Prostate gland (tissue), 2 donors: ENCODE results near the gene CCDC39. TPM values are rescaled to one million over a fixed set of nuclear protein-coding genes. Genes with fewer than 3 reads are reported as not detected.
"Not testable (repeated sequence)": the region's sequence is repeated elsewhere in the genome, so short reads cannot be mapped to it uniquely, and the experiment has no call there.

ENCODE experiments used
- DNase-seq: peaks from one replicate; pipeline ENCODE4 v3.0.0-alpha.2; 2019; ENCODE audit warnings: low spot score
- H3K27ac ChIP-seq, 2 donors: fragments of 200-600 bp; sonication (generic); 2 replicates each; pipeline ENCODE4 v1.5.1; 2017 to 2019
- H3K27me3 ChIP-seq: fragments of 200-600 bp; sonication (generic); replicated peaks from 2 replicates; pipeline ENCODE4 v1.5.1; 2019; ENCODE audit not compliant: insufficient read depth
- H3K36me3 ChIP-seq, 2 donors: fragments of 200-600 bp; sonication (generic); 1 replicate in 1 of 2; 2 replicates in 1 of 2; pipeline versions ENCODE4 v1.5.1 to v1.8.1; 2017 to 2019
- H3K4me1 ChIP-seq: fragments of 200-600 bp; sonication (generic); replicated peaks from 2 replicates; pipeline ENCODE4 v1.5.1; 2019
- H3K4me3 ChIP-seq, 2 donors: fragments of 200-600 bp; sonication (generic); 2 replicates each; pipeline ENCODE4 v1.5.1; 2017 to 2019
- H3K9me3 ChIP-seq: fragments of 200-600 bp; sonication (generic); 2 replicates; pipeline ENCODE4 v1.5.1; 2017
- POLR2A ChIP-seq: fragments of 450-650 bp; IDR thresholded peaks from one replicate; pipeline ENCODE4 v1.6.1; 2016; ENCODE audit warnings: antibody characterized with exemption, mild to moderate bottlenecking
- POLR2AphosphoS5 ChIP-seq: sonication (generic); formaldehyde crosslinking; IDR thresholded peaks from one replicate; pipeline ENCODE4 v1.6.1; 2017; ENCODE audit warnings: antibody characterized with exemption
- WGBS: methylation state at CpG from one replicate; pipeline ENCODE4 v1.1.5; 2018; 5-methylcytosine and 5-hydroxymethylcytosine counted together
- intact Hi-C: fragments of 100-400 bp; cut with DNase I; formaldehyde crosslinking; loops from one replicate; pipeline ENCODE4 v1.14.2; 2022
- total RNA-seq, 2 donors: library from RNA; depleted of rRNA; stranded (reverse); fragments of >200 nt; gene quantifications; one replicate each; pipeline ENCODE4 v1.1.0, GENCODE V29; 2016
- TF ChIP-seq, protein P1 (sequence below), 4 experiments: fragments of 200-600 bp in 2 of 4; fragments of 450-650 bp in 2 of 4; sonication (generic) in 2 of 4; IDR thresholded peaks; 1 replicate in 3 of 4; 2 replicates in 1 of 4; pipeline ENCODE4 v1.5.1; 2016 to 2019; ENCODE audit warnings: antibody characterized with exemption in 4 of 4, mild to moderate bottlenecking in 2 of 4, moderate library complexity in 2 of 4

The CCDC39 gene
- total RNA-seq, 2 donors from 2014 or later = 3.0 TPM; not detected in 1

DNA sequence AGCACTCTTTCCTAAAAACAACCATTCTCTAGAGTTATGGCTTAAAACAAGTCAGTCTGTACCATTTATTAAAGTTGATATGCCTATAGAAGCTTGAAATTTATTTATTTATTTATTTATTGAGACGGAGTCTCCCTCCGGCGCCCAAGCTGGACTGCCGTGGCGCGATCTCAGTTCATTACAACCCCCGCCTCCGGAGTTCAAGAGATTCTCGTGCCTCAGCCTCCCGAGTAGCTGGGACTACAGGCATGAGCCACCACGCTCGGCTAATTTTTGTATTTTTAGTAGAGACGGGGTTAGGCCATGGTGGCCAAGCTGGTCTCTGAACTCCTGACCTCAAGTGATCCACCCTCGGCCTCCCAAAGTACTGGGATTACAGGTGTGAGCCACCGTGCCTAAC, 78.8 kb downstream of the CCDC39 start:
- no peak for TF ChIP-seq POLR2AphosphoS5
- TF ChIP-seq, protein P1, sequence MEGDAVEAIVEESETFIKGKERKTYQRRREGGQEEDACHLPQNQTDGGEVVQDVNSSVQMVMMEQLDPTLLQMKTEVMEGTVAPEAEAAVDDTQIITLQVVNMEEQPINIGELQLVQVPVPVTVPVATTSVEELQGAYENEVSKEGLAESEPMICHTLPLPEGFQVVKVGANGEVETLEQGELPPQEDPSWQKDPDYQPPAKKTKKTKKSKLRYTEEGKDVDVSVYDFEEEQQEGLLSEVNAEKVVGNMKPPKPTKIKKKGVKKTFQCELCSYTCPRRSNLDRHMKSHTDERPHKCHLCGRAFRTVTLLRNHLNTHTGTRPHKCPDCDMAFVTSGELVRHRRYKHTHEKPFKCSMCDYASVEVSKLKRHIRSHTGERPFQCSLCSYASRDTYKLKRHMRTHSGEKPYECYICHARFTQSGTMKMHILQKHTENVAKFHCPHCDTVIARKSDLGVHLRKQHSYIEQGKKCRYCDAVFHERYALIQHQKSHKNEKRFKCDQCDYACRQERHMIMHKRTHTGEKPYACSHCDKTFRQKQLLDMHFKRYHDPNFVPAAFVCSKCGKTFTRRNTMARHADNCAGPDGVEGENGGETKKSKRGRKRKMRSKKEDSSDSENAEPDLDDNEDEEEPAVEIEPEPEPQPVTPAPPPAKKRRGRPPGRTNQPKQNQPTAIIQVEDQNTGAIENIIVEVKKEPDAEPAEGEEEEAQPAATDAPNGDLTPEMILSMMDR (IDR thresholded peaks at IDR 0.05) = no peak
- no peak for TF ChIP-seq POLR2A
- intact Hi-C loops = no loop called here
- no peak for DNase-seq
- H3K4me1 ChIP-seq = no peaks in the 10 kb centered on the region
- WGBS = 97% methylated on average over 15 of the region's 15 CpGs
- H3K9me3 ChIP-seq = no peaks in the 10 kb centered on the region
- no peak overlapping the region for H3K27ac ChIP-seq
- no peak overlapping the region for H3K4me3 ChIP-seq
- no peaks in the 10 kb centered on the region for H3K36me3 ChIP-seq
- no peaks in the 10 kb centered on the region for H3K27me3 ChIP-seq

DNA sequence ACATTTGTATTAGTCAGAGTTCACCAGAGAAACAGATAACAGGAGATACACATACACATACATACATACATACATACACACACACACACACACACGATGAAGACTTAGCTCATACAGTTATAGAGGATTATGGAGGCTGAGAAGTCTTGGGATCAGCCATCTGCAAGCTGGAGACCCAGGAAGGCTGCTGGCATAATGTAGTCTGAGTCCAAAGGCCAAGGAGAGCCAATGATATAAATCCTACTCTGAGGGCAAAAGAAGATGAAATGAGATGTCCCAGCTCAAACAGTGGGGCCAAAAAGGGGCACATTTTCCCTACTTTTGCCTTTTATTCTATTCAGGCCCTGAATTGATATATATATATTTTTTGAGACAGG, 83.7 kb downstream of the CCDC39 start:
- WGBS = 75% methylated on average over 1 of the region's 1 CpG
- intact Hi-C loops = loop anchor here (5.0 to 10.0 kb wide), 2 partner anchors 663 to 781 kb away; no protein-coding TSS in a partner anchor
- no peak for TF ChIP-seq POLR2A
- TF ChIP-seq, protein P1 (IDR thresholded peaks at IDR 0.05) = no peak
- TF ChIP-seq POLR2AphosphoS5 = no peak

DNA sequence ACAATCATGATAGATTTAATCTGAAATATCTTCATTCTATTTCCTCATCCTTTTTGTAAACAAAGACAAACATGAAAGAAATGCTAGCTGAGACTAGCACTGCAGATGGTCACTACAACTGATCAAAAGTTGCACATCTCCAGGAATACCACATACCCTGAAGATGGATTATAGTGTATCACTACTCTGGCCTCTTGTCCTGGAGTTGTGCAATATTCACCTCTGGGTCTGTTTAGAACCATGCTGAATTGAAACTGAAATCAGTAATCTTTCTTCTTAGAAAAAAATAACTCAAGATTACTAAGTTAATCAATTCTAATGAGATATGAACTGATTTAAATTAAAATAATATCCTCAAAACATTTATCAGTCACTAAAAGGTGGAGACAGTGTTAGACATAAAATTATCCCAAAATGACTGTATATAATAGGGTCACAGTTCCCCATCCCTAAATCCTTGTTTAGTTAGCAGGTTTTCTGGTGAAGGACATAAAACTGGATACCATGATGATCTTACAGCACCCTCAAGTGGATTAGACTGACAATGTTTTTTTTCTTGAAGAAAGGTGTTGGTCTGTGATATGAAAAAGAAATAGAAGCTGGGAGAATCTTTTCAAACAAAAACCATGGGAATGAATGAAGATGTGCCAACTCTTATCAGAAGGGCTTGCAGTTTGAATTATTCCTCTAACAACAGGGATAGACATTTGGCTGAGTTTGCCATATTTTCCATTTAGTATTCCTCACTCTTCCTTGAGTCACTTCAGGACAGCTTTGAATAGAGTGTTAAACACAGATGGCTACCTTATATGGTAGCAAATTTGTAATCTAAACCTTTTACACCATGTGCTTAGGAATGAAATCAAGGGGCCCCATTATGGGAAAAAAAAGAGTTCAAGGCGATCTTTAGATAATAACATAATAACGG, 84.4 kb downstream of the CCDC39 start:
- no peaks in the 10 kb centered on the region for H3K4me1 ChIP-seq
- no peak for DNase-seq
- H3K9me3 ChIP-seq = no peaks in the 10 kb centered on the region
- no peaks in the 10 kb centered on the region for H3K36me3 ChIP-seq
- 67% methylated on average over 2 of the region's 2 CpGs for WGBS
- no peak overlapping the region for H3K4me3 ChIP-seq
- no peak overlapping the region for H3K27ac ChIP-seq
- TF ChIP-seq POLR2AphosphoS5 = no peak
- TF ChIP-seq, protein P1 (IDR thresholded peaks at IDR 0.05) = peak in 1 of 4 experiments; percentile 34
- H3K27me3 ChIP-seq = no peaks in the 10 kb centered on the region
- intact Hi-C loops = loop anchor here (5.0 to 10.0 kb wide), 2 partner anchors 663 to 780 kb away; no protein-coding TSS in a partner anchor

More for the DNA sequence above, 83.7 kb downstream of the CCDC39 start:
- DNase-seq = no peak
- H3K4me1 ChIP-seq = no peaks in the 10 kb centered on the region
- no peaks in the 10 kb centered on the region for H3K9me3 ChIP-seq
- no peak overlapping the region for H3K27ac ChIP-seq
- H3K4me3 ChIP-seq = no peak overlapping the region
- H3K36me3 ChIP-seq = no peaks in the 10 kb centered on the region
- H3K27me3 ChIP-seq = no peaks in the 10 kb centered on the region

DNA sequence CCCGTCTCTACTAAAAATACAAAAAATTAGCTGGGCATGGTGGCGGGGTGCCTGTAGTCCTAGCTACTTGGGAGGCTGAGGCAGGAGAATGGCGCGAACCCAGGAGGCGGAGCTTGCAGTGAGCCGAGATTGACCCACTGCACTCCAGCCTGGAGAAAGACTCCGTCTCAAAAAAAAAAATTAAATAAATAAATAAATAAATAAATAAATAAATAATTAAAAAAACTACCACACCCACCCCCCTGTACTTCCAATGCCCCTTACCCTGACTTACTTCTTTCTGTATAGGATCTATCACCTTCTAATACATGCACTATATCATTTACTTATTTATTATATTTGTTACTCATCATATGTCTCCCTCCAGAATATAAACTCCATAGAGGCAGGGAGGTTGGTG, 85.7 kb downstream of the CCDC39 start:
- not testable (repeated sequence) for H3K27me3 ChIP-seq, H3K27ac ChIP-seq, H3K36me3 ChIP-seq, H3K4me3 ChIP-seq, H3K9me3 ChIP-seq, H3K4me1 ChIP-seq, DNase-seq
- 93% methylated on average over 7 of the region's 7 CpGs for WGBS
- intact Hi-C loops = loop anchor here (10.0 kb wide), 1 partner anchor 779 kb away; no protein-coding TSS in a partner anchor

DNA sequence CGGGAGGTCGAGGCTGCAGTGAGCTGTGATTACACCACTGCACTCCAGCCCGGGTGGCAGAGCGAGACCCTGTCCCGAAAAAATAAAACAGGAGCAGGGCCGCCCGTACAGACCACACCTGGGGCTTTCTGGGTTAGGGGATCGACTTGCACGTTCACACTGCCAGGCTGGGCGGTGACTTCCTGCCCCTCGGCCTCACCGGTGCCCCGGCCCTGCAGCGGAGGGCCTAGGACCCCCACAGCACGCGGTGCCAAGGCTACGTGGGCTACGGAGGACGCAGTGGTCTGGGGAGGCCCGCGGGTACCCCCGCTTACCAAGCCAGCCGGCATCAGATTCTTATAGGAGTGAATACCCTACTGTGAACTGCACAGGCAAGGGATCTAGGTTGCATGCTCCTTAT, 88.9 kb downstream of the CCDC39 start:
- H3K9me3 ChIP-seq = no peaks in the 10 kb centered on the region
- DNase-seq = no peak
- no peak overlapping the region for H3K4me3 ChIP-seq
- TF ChIP-seq, protein P1 (IDR thresholded peaks at IDR 0.05) = no peak
- no peak for TF ChIP-seq POLR2AphosphoS5
- TF ChIP-seq POLR2A = no peak
- no peaks in the 10 kb centered on the region for H3K4me1 ChIP-seq
- WGBS = 93% methylated on average over 23 of the region's 23 CpGs
- intact Hi-C loops = loop anchor here (10.0 kb wide), 1 partner anchor 776 kb away; no protein-coding TSS in a partner anchor
- H3K36me3 ChIP-seq = no peaks in the 10 kb centered on the region
- no peaks in the 10 kb centered on the region for H3K27me3 ChIP-seq
- H3K27ac ChIP-seq = no peak overlapping the region
